Dermis microvascular lymphatic vessel endothelial cell (primary cell): ENCODE results near the gene PIK3C2B. TPM values are rescaled to one million over a fixed set of nuclear protein-coding genes. Genes with fewer than 3 reads are reported as not detected.
"Not testable (repeated sequence)": the region's sequence is repeated elsewhere in the genome, so short reads cannot be mapped to it uniquely, and the experiment has no call there.

Experiments used
- DNase-seq, 2 donors: peaks; one replicate each; pipeline versions ENCODE4 v3.0.0 to v3.0.0-alpha.2; 2010; ENCODE audit warnings: low read depth in 2 of 2
- total RNA-seq: library from RNA; depleted of rRNA; stranded (reverse); fragments of >200 nt; gene quantifications from 2 replicates; pipeline ENCODE4 v1.2.1, GENCODE V29; 2014

Gene PIK3C2B
- total RNA-seq, 1 donor from 2014 or later = 11.7 TPM

GRCh38 chr1:204507317-204508105, 12.9 kb upstream of the PIK3C2B start:
- DNase-seq = peak in 1 of 2 donors; percentile 41

DNA sequence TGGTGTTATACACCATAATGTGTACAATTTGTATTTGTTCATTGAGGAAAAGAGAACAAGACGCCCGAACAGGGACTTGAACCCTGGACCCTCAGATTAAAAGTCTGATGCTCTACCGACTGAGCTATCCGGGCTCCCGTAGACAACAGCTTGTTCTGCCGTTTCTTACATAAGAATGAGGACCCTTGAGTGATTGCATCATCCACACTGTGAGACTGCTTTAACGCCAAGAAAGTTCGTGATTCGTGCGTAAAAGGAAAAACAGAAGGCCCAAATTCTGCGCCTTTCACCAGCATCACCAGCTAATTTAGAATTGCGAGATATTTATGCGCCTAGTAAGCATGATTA, 12.3 kb upstream of the PIK3C2B start:
- peak; percentile 88 to 93 for DNase-seq

DNA sequence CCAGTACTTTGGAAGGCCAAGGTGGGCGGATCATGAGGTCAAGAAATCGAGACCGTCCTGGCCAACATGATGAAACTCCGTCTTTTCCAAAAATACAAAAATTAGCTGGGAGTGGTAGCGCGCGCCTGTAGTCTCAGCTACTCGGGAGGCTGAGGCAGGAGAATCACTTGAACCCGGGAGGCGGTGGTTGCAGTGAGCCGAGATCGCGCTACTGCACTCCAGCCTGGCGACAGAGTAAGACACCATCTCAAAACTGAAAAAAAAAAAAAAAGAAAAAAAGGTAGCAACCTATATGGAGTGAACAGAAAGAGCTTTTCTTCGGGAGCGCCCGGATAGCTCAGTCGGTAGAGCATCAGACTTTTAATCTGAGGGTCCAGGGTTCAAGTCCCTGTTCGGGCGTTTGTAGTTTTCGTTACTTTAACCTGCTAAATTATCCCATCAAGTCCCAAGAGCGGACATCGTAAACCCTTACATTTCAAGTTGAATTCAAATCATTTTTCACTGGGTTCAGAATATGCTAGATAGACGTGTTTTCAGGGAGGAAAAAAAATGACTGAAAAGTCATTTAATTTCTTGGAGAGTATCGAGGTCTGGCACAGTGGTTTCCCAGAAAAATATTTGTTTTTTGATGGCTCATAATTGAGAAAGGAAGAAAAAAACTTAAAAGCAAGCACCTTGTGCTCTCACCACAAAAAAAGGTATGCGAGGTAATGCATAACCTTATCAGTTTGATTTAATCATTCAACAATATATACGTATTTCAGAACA, 11.8 kb upstream of the PIK3C2B start:
- peak; percentile 78 to 87 for DNase-seq

DNA sequence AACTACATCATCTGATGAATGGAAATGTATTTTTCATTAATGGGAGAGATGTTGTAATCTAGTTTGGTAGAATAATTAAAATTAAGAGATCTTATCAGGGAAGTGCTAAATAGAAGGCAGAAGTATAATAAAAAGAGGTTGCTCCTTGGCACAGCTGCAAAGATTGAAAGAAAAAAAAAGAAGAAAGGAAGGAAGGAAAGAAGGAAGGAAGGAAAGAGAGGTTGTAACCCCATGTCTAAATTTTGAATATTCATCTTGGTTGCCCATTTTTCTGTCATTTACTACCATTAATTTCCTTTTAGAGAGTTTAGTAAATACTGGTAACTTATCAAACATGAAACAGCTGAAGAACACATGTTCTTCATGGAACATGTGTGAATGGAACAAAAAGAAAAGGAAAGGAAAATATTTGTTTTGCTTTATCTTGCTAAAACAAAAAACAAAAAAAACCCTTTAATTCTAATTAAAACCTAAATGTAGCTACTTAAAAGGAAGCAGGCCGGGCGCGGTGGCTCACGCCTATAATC, 11.1 kb upstream of the PIK3C2B start:
- DNase-seq = no peak

DNA sequence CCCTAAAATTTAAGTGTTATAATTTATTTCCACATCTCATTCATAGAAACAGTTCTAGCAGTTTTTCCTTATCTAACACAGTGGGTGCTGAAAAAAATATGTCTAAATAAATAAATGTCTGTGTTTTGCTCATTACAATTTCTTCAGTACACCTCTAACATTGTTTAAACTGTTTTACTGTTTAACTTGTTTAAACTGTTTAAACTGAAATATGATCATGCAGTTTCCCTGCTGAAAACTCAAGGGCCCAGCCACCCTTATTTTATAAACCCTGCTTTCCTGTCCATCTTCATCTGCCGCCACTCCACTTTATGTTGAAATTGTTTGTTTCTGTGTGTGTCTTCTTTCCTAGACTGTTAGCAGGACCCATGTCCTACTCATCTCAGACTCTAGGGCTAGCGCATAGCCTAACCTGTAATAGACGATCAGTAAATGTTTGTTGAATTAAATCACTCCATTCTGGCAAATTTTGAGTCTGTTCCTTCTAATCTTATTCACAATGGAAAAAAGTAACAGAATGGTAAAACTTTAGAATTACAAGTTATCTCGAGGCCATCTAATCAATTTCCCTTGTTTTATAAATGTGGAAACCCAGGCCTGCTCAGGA, 9.4 kb upstream of the PIK3C2B start:
- DNase-seq = no peak

- DNase-seq = peak; percentile 55 to 72
Measured at GRCh38 chr1:204503122-204503912, 8.7 kb upstream of the PIK3C2B start.

DNA sequence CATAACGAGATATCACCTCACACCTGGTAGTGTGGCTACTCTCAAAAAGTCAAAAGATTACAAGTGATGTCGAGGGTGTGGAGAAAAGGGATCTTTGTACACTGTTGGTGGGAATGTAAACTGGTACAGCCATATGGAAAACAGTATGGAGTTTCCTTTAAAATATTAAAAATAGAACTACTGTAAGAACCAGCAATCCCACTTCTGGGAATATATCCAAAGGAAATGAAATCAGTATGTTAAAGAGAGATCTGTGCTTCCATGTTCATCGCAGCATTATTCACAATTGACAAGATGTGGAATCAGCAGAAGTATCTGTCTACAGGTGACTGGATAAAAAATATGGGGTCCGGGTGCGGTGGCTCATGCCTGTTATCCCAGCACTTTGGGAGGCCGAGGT, 7.6 kb upstream of the PIK3C2B start:
- no peak for DNase-seq

DNA sequence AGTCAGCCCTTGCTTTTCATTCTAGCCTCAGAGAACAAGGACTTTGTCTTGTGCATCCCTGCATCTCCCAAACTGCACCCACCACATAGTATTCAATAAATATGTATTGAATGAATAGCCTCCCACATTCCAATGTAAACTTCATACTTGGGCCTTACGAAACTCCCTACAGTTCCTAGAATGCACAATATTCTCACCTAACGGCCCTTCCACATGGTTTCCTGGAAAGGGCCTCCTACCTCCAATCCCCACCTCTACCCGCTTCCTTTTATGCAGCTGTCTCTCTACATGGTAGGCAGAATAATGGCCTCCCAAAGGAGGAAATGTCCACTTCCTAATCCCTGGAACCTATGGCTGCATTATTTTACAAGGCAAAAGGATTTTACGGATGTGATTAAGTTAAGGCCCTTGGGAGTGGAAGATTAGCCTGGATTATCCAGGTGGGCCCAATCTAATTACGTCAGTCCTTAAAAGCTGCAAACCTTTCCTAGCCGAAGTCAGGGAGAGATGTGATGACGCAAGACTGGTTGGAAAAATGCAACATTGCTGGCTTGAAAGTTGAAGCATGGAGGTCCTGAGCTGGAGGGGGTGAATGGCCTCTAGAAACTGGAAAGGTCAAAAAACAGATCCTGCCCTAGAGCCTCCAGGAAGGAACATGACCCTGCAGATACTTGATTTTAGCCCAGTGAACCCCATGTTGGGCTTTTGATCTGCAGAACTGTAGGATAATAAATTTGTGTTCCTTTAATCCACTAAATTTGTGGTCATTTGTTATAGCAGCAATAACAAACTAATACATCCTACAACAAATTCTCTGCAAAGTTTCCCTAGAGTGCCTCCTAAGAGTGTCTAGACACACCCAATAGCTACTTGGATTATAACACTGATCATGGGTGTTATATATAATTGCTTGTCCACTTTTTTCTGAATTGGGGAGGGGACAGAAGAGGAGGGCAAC, 5.2 kb upstream of the PIK3C2B start:
- no peak for DNase-seq

GRCh38 chr1:204498981-204499380, 4.4 kb upstream of the PIK3C2B start:
- DNase-seq = no peak

GRCh38 chr1:204495777-204496176, 1.2 kb upstream of the PIK3C2B start:
- no peak for DNase-seq

DNA sequence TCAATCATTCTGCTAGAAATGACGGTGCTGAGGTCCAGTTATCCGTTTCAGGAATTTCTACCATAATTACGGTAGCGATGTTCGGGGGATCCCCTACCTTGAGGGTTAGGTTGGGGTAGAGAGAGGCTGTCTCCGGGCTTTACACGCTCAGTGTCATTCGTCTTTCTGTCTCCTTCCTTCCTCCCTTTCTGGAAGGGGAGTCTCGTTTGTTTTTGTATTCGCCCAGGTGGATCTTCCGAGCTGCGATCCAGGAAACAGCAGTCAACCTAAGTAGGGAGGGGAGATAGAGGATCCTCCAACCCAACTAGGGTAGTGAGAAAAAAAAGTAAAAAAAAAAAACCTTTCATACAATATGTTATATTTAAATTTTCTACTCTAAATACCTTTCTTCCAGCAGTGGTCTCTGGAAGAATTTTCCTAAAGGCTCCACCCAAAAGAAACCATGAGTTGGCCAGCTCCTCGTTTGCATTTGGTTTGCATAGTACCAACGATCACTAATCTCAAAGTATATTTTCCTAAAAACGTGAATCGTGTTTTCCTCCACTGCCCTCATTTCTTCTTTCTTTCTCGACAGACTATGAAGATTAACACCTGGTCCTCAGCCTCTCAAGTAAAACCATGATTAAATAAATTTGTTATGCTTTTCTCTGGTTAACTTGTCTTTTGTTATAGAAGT, 611 bp upstream of the PIK3C2B start:
- no peak for DNase-seq

DNA sequence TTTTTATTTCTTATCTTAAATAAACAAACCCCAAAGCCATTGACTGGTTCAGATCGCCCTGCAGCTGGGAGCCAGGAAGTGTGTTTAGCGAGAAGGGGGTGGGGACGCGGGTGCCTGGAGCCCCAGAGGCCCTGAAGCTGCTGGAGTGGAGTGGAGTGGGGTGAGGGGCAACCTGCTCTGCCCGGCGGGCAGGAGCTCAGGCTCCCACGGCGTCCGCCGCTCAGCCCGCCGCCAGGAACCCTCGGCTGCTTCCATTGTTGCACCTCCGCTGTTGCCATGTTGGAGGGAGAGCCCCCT, 673 bp downstream of the PIK3C2B start:
- peak in 1 of 2 donors; percentile 78 for DNase-seq

GRCh38 chr1:204493145-204493983, 1.2 kb downstream of the PIK3C2B start:
- peak in 1 of 2 donors; percentile 54 for DNase-seq

- no peak for DNase-seq
Measured at GRCh38 chr1:204491655-204492054, 3.0 kb downstream of the PIK3C2B start.

DNA sequence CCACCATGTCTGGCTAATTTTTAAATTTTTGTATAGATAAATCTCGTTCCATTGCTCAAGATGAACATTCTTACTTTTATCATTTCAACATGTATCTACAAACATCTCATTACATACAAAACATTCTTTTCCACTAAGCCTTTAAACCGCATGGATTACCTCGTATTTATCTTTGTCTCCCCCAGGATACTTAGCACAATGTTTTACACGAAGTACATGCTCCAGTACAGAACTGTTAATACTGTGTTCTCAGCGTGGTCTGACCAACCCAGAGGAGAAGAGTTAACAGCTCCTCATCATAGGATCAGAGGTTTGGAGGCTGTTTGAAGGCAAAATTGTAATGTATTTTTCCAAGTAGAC, 7.4 kb downstream of the PIK3C2B start:
- DNase-seq = no peak

DNA sequence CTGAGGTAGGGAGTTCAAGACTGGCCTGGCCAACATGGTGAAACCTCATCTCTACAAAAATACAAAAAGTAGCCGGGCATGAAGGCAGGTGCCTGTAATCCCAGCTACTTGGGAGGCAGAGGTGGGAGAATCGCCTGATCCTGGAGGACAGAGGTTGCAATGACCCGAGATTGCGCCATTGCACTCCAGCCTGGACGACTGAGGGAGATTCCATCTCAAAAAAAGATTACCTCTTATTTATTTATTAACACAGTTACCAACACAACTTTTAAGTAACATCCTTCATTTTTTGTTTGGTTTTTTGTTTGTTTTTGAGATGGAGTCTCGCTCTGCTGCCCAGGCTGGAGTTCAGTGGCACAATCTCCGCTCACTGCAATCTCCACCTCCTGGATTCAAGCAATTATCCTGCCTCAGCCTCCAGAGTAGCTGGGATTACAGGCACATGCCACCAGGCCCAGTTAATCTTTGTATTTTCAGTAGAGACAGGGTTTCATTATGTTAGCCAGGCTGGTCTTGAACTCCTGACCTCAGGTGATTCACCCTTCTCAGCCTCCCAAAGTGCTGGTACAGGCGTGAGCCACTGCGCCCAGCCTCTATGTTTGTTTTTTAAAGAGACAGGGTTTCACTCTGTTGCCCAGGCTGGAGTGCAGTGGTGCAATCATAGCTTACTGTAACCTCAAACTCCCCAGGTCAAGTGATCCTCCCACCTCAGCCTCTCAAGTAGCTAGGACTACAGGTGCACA, 7.9 kb downstream of the PIK3C2B start:
- DNase-seq = not testable (repeated sequence)

DNA sequence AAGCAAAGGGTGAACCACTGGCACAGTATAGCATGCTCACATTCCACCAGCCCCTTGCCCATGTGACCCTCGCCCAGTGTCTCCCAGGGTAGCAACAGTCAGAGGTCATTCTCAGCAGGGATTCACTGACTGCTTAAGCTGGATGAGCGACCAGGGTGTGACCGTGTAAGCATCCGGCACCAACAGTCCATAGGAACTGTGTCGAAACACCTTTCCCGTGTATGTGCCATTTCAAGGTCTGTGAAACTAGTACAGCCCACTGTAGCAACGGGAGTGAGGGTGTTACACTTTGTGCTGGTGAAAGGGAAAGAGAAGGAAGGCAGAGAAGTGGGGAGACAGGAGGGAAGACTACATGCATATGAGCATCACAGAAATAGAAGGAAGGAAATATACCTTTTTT, 10.8 kb downstream of the PIK3C2B start:
- DNase-seq = no peak

DNA sequence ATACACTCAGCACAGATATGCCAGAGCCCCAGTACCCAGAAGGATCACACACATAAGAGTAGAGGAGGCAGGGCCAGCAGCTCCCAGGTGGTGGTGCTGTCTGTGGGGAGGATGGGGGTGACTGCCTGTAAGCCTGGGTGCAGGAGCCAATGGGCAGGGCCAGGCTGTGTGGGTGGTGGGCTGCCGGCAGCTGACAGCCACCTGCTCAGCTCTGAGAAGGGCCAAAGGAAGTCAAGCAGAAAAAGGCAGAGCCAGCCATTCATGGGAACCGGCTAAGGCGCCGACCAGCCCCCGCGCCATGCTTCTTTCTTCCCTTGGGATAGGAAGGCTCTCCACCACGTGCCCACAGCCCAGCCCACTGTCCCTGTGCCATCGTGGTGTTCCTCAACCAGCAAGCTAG, 14.1 kb downstream of the PIK3C2B start:
- no peak for DNase-seq
